ENCODE results near the gene CSTB.

GRCh38 chr21:43757601-43758000 lies 18.5 kb downstream of the CSTB start:
- TF ChIP-seq POLR2A (IDR thresholded peaks at IDR 0.05) (no peak), CTCF (IDR thresholded peaks at IDR 0.05) (no peak)

Data from tibial nerve (tissue), 3 donors.